ENCODE measurements around the gene WWC1. TPM values are rescaled to one million over a fixed set of nuclear protein-coding genes. Genes with fewer than 3 reads are reported as not detected.

WWC1 gene
- total RNA-seq, 1 experiment from 2014 or later = not detected

DNA sequence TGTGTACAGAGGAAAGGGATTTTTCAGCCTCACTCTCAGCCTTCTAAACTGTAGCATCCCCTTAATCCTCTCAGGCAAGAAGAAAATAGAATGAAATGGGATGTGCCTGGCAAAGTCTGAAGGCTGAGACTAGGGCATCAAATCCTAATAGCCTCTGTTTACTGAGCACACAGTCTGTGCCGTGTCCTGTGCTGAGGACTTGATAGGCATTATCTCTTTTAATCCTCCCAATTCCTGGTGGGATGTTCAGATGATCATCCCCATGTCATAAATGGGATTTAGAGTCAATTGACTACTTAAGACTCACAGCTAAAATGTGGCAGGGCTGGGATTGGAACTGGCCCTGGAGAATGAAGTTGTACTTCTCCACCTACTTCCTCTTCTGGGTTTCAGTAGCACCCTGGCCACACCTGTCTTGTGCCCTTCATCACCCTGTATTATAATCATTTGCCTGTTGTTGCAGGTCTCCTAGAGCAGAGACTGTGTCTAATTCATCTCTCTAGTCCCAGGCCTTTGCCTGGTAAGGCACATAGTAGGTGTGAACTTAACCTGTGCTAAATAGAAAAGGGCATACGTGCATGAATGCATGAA is 81.0 kb downstream of the WWC1 start:
- DNase-seq = peak; percentile 43

DNA sequence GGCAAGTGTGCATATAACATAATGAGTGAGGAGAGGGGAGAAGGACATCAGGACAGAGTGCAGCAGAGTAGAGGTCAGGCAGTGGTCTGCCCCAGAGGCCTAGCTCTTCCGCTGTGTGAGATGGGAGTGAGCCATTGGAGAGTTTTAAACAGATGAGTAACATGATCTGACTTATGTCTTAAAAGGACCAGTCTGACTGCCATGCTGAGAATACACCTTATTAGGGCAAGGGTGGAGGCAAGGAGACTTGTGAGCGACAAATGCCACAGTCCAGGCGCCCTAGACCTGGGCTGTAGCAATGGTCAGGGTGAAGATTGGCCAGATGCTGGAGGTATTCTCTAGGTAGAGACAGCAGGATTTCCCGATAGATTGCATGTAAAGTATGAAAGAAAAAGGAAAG is 83.1 kb downstream of the WWC1 start:
- Histone ChIP-seq H3K79me2 (ENCODE audit: low read length) (no peaks in the 10 kb centered on the region), H3K36me3 (ENCODE audit: insufficient read depth, low read length) (no peaks in the 10 kb centered on the region), H3K4me3 (ENCODE audit: low read length) (no peak overlapping the region), H3K9me3 (ENCODE audit: low read length) (no peaks in the 10 kb centered on the region), H3K27me3 (ENCODE audit: low read length) (no peaks in the 10 kb centered on the region), H4K20me1 (ENCODE audit: insufficient read depth, low read depth, low read length) (no peaks in the 10 kb centered on the region), H3K4me1 (ENCODE audit: low read length) (no peaks in the 10 kb centered on the region), H3K4me2 (ENCODE audit: low read depth, low read length, poor library complexity, severe bottlenecking) (no peak overlapping the region), H3K27ac (ENCODE audit: low read length) (no peak overlapping the region), H3K9ac (ENCODE audit: low read length) (no peak overlapping the region), H3K9me2 (replicated peaks; ENCODE audit: insufficient read depth, low read length) (no peaks in the 10 kb centered on the region), H2AFZ (ENCODE audit: low read length) (no peak overlapping the region)
- DNase-seq = no peak

More for the DNA sequence above, 81.0 kb downstream of the WWC1 start:
- Histone ChIP-seq H2AFZ (ENCODE audit: low read length) (no peak overlapping the region), H3K27me3 (ENCODE audit: low read length) (no peaks in the 10 kb centered on the region), H3K9ac (ENCODE audit: low read length) (no peak overlapping the region), H3K4me1 (ENCODE audit: low read length) (no peaks in the 10 kb centered on the region), H3K4me2 (ENCODE audit: low read depth, low read length, poor library complexity, severe bottlenecking) (no peak overlapping the region), H3K79me2 (ENCODE audit: low read length) (no peaks in the 10 kb centered on the region), H3K9me3 (ENCODE audit: low read length) (no peaks in the 10 kb centered on the region), H4K20me1 (ENCODE audit: insufficient read depth, low read depth, low read length) (no peaks in the 10 kb centered on the region), H3K9me2 (replicated peaks; ENCODE audit: insufficient read depth, low read length) (no peaks in the 10 kb centered on the region), H3K27ac (ENCODE audit: low read length) (no peak overlapping the region), H3K36me3 (ENCODE audit: insufficient read depth, low read length) (no peaks in the 10 kb centered on the region), H3K4me3 (ENCODE audit: low read length) (no peak overlapping the region)

DNA sequence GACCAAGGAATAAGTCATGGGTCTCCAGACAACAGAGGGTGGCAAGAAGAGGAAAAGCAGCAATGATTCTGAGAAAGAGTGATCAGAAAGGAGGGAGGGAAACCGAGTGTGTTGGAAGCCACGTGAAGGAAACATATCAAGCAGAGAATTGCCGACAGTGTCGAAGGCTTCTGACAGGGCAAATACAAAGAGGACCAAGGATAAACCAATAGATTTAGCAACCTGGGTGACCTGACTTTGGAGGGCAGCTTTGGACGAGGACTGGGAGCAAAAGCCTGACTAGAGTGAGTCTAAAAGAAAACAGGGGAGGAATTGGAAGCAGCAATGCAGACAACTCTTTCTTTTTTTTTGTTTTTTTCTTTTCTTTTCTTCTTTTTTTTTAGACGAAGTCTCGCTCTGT is 83.8 kb downstream of the WWC1 start:
- H3K27ac ChIP-seq (ENCODE audit: low read length) = no peak overlapping the region

DNA sequence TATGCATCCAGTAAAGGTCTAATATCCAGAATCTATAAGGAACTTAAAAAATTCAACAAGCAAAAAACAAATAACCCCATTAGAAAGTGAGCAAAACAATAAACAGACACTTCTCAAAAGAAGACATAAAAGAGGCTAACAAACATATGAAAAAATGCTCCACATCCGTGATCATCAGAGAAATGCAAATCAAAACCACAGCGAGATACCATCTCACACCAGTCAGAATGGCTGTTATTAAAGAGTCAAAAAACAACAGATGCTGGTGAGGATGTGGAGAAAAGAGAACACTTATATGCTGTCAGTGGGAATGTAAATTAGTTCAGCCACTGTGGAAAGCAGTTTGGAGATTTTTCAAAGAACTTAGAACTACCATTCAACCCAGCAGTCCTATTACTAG is 86.1 kb downstream of the WWC1 start:
- no peaks in the 10 kb centered on the region for H3K4me1 ChIP-seq (ENCODE audit: low read length)
- no peak overlapping the region for H3K4me3 ChIP-seq (ENCODE audit: low read length)
- H3K27ac ChIP-seq (ENCODE audit: low read length) = no peak overlapping the region
- no peak overlapping the region for H2AFZ ChIP-seq (ENCODE audit: low read length)
- H3K27me3 ChIP-seq (ENCODE audit: low read length) = no peaks in the 10 kb centered on the region
- no peak overlapping the region for H3K4me2 ChIP-seq (ENCODE audit: low read depth, low read length, poor library complexity, severe bottlenecking)
- H3K9me3 ChIP-seq (ENCODE audit: low read length) = no peaks in the 10 kb centered on the region
- H3K79me2 ChIP-seq (ENCODE audit: low read length) = no peaks in the 10 kb centered on the region
- DNase-seq = no peak
- no peak overlapping the region for H3K9ac ChIP-seq (ENCODE audit: low read length)
- no peaks in the 10 kb centered on the region for H3K36me3 ChIP-seq (ENCODE audit: insufficient read depth, low read length)
- no peaks in the 10 kb centered on the region for H3K9me2 ChIP-seq (replicated peaks; ENCODE audit: insufficient read depth, low read length)
- no peaks in the 10 kb centered on the region for H4K20me1 ChIP-seq (ENCODE audit: insufficient read depth, low read depth, low read length)

More for the DNA sequence above, 83.8 kb downstream of the WWC1 start:
- H3K79me2 ChIP-seq (ENCODE audit: low read length) = no peaks in the 10 kb centered on the region
- H3K4me3 ChIP-seq (ENCODE audit: low read length) = no peak overlapping the region
- H3K4me1 ChIP-seq (ENCODE audit: low read length) = no peaks in the 10 kb centered on the region
- H3K4me2 ChIP-seq (ENCODE audit: low read depth, low read length, poor library complexity, severe bottlenecking) = no peak overlapping the region
- no peaks in the 10 kb centered on the region for H3K9me3 ChIP-seq (ENCODE audit: low read length)
- no peaks in the 10 kb centered on the region for H3K27me3 ChIP-seq (ENCODE audit: low read length)
- no peaks in the 10 kb centered on the region for H3K36me3 ChIP-seq (ENCODE audit: insufficient read depth, low read length)
- no peak for DNase-seq
- no peak overlapping the region for H2AFZ ChIP-seq (ENCODE audit: low read length)
- no peaks in the 10 kb centered on the region for H3K9me2 ChIP-seq (replicated peaks; ENCODE audit: insufficient read depth, low read length)
- H3K9ac ChIP-seq (ENCODE audit: low read length) = no peak overlapping the region
- H4K20me1 ChIP-seq (ENCODE audit: insufficient read depth, low read depth, low read length) = no peaks in the 10 kb centered on the region

DNA sequence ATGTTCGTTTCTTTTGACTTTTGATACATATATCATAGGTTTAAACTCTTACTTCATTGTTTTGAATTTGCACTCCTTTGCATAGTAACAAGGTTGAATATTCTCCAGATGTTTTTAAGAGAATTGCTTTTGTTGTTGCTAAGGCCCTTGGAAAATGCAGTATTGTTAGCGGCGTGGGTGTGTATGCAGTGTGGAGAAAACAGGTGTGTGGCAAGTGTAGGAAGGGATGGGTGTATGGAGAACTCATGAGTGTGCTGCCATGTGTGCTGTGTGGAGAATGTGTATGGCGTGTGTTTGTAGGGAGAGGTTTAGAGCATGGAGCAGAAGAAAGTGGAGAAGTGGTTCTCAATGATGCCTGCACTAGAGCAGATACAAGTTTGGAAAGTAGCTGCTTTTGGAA is 87.3 kb downstream of the WWC1 start:
- no peaks in the 10 kb centered on the region for H3K27me3 ChIP-seq (ENCODE audit: low read length)
- H3K9me3 ChIP-seq (ENCODE audit: low read length) = no peaks in the 10 kb centered on the region
- H3K9ac ChIP-seq (ENCODE audit: low read length) = no peak overlapping the region
- H3K9me2 ChIP-seq (replicated peaks; ENCODE audit: insufficient read depth, low read length) = no peaks in the 10 kb centered on the region
- no peak overlapping the region for H2AFZ ChIP-seq (ENCODE audit: low read length)
- H3K79me2 ChIP-seq (ENCODE audit: low read length) = no peaks in the 10 kb centered on the region
- H3K36me3 ChIP-seq (ENCODE audit: insufficient read depth, low read length) = no peaks in the 10 kb centered on the region
- H3K4me2 ChIP-seq (ENCODE audit: low read depth, low read length, poor library complexity, severe bottlenecking) = no peak overlapping the region
- no peak overlapping the region for H3K4me3 ChIP-seq (ENCODE audit: low read length)
- no peak for DNase-seq
- H3K27ac ChIP-seq (ENCODE audit: low read length) = no peak overlapping the region
- H3K4me1 ChIP-seq (ENCODE audit: low read length) = no peaks in the 10 kb centered on the region
- no peaks in the 10 kb centered on the region for H4K20me1 ChIP-seq (ENCODE audit: insufficient read depth, low read depth, low read length)

DNA sequence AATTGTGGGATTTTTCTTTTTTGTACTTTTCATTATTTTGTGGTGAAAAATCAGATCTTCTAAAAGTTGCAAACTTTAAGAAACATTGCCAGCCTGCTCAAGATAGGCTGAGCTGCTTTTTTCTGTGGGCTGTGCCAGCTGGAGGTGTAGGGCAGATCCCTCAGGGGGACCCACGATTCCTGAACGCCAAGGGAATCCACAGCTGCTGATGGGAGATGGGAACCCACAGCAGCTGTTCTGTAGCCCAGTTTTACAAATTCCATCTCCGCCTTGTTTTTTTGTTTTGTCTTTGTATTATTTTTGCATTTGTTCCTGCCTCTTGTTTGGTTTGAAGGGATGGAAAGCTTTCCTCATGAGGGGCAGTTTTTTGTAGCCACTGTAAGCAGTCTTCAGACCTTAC is 91.0 kb downstream of the WWC1 start:
- Histone ChIP-seq H3K4me1 (ENCODE audit: low read length) (no peaks in the 10 kb centered on the region), H4K20me1 (ENCODE audit: insufficient read depth, low read depth, low read length) (no peaks in the 10 kb centered on the region), H3K4me2 (ENCODE audit: low read depth, low read length, poor library complexity, severe bottlenecking) (no peak overlapping the region), H3K36me3 (ENCODE audit: insufficient read depth, low read length) (no peaks in the 10 kb centered on the region), H3K27me3 (ENCODE audit: low read length) (no peaks in the 10 kb centered on the region), H3K79me2 (ENCODE audit: low read length) (no peaks in the 10 kb centered on the region), H2AFZ (ENCODE audit: low read length) (no peak overlapping the region), H3K4me3 (ENCODE audit: low read length) (no peak overlapping the region), H3K27ac (ENCODE audit: low read length) (no peak overlapping the region), H3K9me3 (ENCODE audit: low read length) (no peaks in the 10 kb centered on the region), H3K9me2 (replicated peaks; ENCODE audit: insufficient read depth, low read length) (no peaks in the 10 kb centered on the region), H3K9ac (ENCODE audit: low read length) (no peak overlapping the region)
- DNase-seq = no peak

DNA sequence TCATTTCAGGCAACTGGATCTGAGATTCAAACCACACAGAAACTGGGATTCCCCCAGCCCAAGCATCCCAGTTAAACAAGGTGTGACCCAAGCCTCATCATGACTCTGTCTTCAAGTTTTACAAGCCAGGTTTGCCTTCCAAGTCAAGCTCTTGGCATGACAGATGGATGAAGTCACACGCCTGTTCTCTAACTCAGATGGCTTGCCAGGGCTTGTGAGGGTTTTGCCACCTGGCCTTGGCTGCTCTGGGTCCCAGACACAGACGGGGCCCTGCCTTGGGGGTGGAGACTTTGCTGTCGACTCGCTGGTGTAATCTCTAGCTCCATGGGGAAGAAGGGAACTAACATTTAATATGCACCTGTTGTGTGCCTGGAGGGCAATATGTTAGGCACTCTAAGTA is 99.0 kb downstream of the WWC1 start:
- Histone ChIP-seq H3K4me3 (ENCODE audit: low read length) (no peak overlapping the region), H3K27ac (ENCODE audit: low read length) (no peak overlapping the region), H3K79me2 (ENCODE audit: low read length) (no peaks in the 10 kb centered on the region), H3K9ac (ENCODE audit: low read length) (no peak overlapping the region), H3K4me1 (ENCODE audit: low read length) (no peaks in the 10 kb centered on the region), H2AFZ (ENCODE audit: low read length) (no peak overlapping the region), H4K20me1 (ENCODE audit: insufficient read depth, low read depth, low read length) (no peaks in the 10 kb centered on the region), H3K4me2 (ENCODE audit: low read depth, low read length, poor library complexity, severe bottlenecking) (no peak overlapping the region), H3K27me3 (ENCODE audit: low read length) (no peaks in the 10 kb centered on the region), H3K9me2 (replicated peaks; ENCODE audit: insufficient read depth, low read length) (no peaks in the 10 kb centered on the region), H3K36me3 (ENCODE audit: insufficient read depth, low read length) (no peaks in the 10 kb centered on the region), H3K9me3 (ENCODE audit: low read length) (no peaks in the 10 kb centered on the region)
- DNase-seq = no peak

DNA sequence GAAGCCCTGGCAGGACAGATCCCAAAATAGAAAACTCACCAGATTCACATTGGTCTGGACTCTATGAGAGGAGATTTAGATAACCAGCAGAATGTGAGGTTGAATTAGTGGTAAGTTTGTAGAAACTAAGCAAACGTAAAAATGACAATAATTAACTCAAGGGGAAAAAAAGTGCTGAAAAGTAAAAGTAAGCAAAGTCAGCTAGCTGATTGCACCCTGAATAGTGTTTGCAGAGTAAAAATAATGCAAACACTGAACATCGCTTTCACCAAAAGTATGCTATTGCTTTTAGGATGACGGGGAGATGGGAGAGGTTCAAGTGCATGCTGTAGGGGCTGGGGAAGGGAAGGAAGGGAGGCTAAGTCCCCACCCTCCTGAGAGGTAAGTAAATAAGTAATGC is 102.3 kb downstream of the WWC1 start:
- H3K27ac ChIP-seq (ENCODE audit: low read length) = no peak overlapping the region
- no peak overlapping the region for H3K4me3 ChIP-seq (ENCODE audit: low read length)
- H3K36me3 ChIP-seq (ENCODE audit: insufficient read depth, low read length) = no peaks in the 10 kb centered on the region
- DNase-seq = no peak
- H3K4me2 ChIP-seq (ENCODE audit: low read depth, low read length, poor library complexity, severe bottlenecking) = no peak overlapping the region
- H3K79me2 ChIP-seq (ENCODE audit: low read length) = no peaks in the 10 kb centered on the region
- H3K9me2 ChIP-seq (replicated peaks; ENCODE audit: insufficient read depth, low read length) = no peaks in the 10 kb centered on the region
- no peaks in the 10 kb centered on the region for H4K20me1 ChIP-seq (ENCODE audit: insufficient read depth, low read depth, low read length)
- H3K27me3 ChIP-seq (ENCODE audit: low read length) = no peaks in the 10 kb centered on the region
- H3K9ac ChIP-seq (ENCODE audit: low read length) = no peak overlapping the region
- no peaks in the 10 kb centered on the region for H3K9me3 ChIP-seq (ENCODE audit: low read length)
- no peak overlapping the region for H2AFZ ChIP-seq (ENCODE audit: low read length)
- no peaks in the 10 kb centered on the region for H3K4me1 ChIP-seq (ENCODE audit: low read length)
